Spleen (tissue), 11 donors: ENCODE results near the gene GALNT17. TPM values are rescaled to one million over a fixed set of nuclear protein-coding genes. Genes with fewer than 3 reads are reported as not detected.
"Not testable (repeated sequence)": the region's sequence is repeated elsewhere in the genome, so short reads cannot be mapped to it uniquely, and the experiment has no call there.

Source experiments
- DNase-seq: peaks from one replicate; pipeline ENCODE4 v3.0.0-alpha.2; 2020
- H3K27ac ChIP-seq, 8 donors: fragments of 200-600 bp; sonication (generic) in 7 of 8; 1 replicate in 4 of 8; 2 replicates in 4 of 8; pipeline versions ENCODE4 v1.5.0 to v1.8.0; 2016 to 2021; ENCODE audit warnings: inconsistent platforms in 4 of 8, mild to moderate bottlenecking in 4 of 8, moderate library complexity in 1 of 8
- H3K27me3 ChIP-seq, 7 donors: fragments of 200-600 bp; sonication (generic) in 6 of 7; replicated peaks in 1 of 7; 1 replicate in 4 of 7; 2 replicates in 3 of 7; pipeline versions ENCODE4 v1.5.0 to v1.8.0; 2016 to 2021; ENCODE audit warnings: inconsistent platforms in 3 of 7, mild to moderate bottlenecking in 1 of 7
- H3K36me3 ChIP-seq, 6 donors: fragments of 200-600 bp; sonication (generic) in 5 of 6; 1 replicate in 4 of 6; 2 replicates in 2 of 6; pipeline versions ENCODE4 v1.5.0 to v1.8.0; 2016 to 2021; ENCODE audit warnings: inconsistent platforms in 2 of 6
- H3K4me1 ChIP-seq, 6 donors: fragments of 200-600 bp; sonication (generic) in 5 of 6; 1 replicate in 3 of 6; 2 replicates in 3 of 6; pipeline versions ENCODE4 v1.5.0 to v1.8.0; 2016 to 2021; ENCODE audit warnings: inconsistent platforms in 3 of 6
- H3K4me3 ChIP-seq, 8 donors: fragments of 200-600 bp; sonication (generic) in 7 of 8; 1 replicate in 4 of 8; 2 replicates in 4 of 8; pipeline versions ENCODE4 v1.5.0 to v1.8.0; 2016 to 2021; ENCODE audit warnings: inconsistent platforms in 4 of 8, mild to moderate bottlenecking in 4 of 8, moderate library complexity in 2 of 8
- H3K9me3 ChIP-seq, 8 donors: fragments of 200-600 bp; sonication (generic) in 7 of 8; 1 replicate in 4 of 8; 2 replicates in 4 of 8; pipeline versions ENCODE4 v1.5.0 to v1.8.0; 2016 to 2021; ENCODE audit warnings: inconsistent platforms in 4 of 8
- POLR2A ChIP-seq, 3 donors: fragments of 450-650 bp; IDR thresholded peaks; one replicate each; pipeline ENCODE4 v1.5.1; 2017; ENCODE audit warnings: antibody characterized with exemption in 3 of 3, mild to moderate bottlenecking in 1 of 3
- POLR2AphosphoS5 ChIP-seq, 3 donors: sonication (generic); formaldehyde crosslinking; IDR thresholded peaks; one replicate each; pipeline ENCODE4 v1.5.1; 2017; ENCODE audit warnings: antibody characterized with exemption in 3 of 3
- WGBS, 5 donors: extraction: QIAGEN DNeasy Blood & Tissue Kit in 3 of 5; methylation state at CpG; one replicate each; pipeline versions ENCODE4 v1.1.5 to v1.1.7; 2013 to 2018; 5-methylcytosine and 5-hydroxymethylcytosine counted together
- intact Hi-C: fragments of 100-400 bp; cut with DNase I; formaldehyde crosslinking; loops from one replicate; pipeline ENCODE4 v1.15.0; 2023; ENCODE audit warnings: low total_unique reads
- polyA plus RNA-seq, 3 donors: library from polyadenylated mRNA; stranded (reverse); fragments of 200-250 nt; gene quantifications; one replicate each; pipeline ENCODE4 v1.2.1, GENCODE V29; 2013
- total RNA-seq, 7 donors: library from RNA; depleted of rRNA in 3 of 7; stranded (reverse); fragments of >200 nt in 3 of 7; fragmentation: NEBNext Ultra II Directional in 4 of 7; extraction: Animal tissue kit (Norgen Biotek cat#: 25700) in 4 of 7; gene quantifications; one replicate each; pipeline versions ENCODE4 v1.1.0 to v1.2.1, GENCODE V29; 2016 to 2021
- TF ChIP-seq, protein P1 (sequence below), 11 experiments: fragments of 200-600 bp in 7 of 11; fragments of 450-650 bp in 4 of 11; sonication (generic) in 4 of 11; IDR thresholded peaks in 8 of 11; conservative IDR thresholded peaks in 3 of 11; 1 replicate in 7 of 11; 2 replicates in 4 of 11; pipeline versions ENCODE4 v1.4.0 to v1.8.0; 2016 to 2021; ENCODE audit warnings: antibody characterized with exemption in 11 of 11, inconsistent platforms in 4 of 11, mild to moderate bottlenecking in 1 of 11
- donor health status: healthy with polysubstance abuse.
- donor health status: DM: no; HTN: no; CAD: no; lungs with moderate emphysema.
- donor health status: DM: no; HTN: no; CAD: no.
- donor health status: Bipolar disorder and iron deficiency.
- donor health status: healthy.
- donor health status: DM: no; HTN: no; CAD: no.
- donor health status: DM: yes; HTN: yes; CAD: no.

The GALNT17 gene
- total and polyA plus RNA-seq, 10 donors, result 0.39 to 10.8 (median 3.1) TPM

DNA sequence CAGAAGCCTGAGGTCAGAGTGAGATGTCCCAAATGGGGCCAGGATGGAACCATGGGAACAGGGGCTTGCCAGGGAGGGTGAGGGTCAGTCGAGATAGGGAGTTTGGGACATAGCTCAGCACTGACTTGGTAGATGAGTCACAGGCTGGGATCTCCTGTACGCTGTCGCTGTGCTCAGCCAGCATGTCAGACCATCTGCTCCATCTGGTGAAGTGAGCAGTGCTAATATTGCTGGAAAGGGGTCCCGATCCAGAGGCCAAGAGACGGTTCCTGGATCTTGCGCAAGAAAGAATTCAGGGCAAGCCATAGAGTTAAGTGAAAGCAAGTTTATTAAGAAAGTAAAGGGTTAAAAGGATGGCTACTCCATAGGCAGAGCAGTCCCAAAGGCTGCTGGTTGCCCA lies 505.6 kb downstream of the GALNT17 start:
- peaks cover 0 to 13% (median 2%) of the 10 kb centered on the region in 6 donors for H3K4me1 ChIP-seq
- no peak for DNase-seq
- 85 to 95% (median 88%) methylated on average over 6 of the region's 6 CpGs for WGBS, 5 donors
- no peak overlapping the region for H3K4me3 ChIP-seq
- no peak for TF ChIP-seq POLR2AphosphoS5 (IDR thresholded peaks at IDR 0.05)
- no peak for TF ChIP-seq POLR2A (IDR thresholded peaks at IDR 0.05)
- TF ChIP-seq, protein P1, sequence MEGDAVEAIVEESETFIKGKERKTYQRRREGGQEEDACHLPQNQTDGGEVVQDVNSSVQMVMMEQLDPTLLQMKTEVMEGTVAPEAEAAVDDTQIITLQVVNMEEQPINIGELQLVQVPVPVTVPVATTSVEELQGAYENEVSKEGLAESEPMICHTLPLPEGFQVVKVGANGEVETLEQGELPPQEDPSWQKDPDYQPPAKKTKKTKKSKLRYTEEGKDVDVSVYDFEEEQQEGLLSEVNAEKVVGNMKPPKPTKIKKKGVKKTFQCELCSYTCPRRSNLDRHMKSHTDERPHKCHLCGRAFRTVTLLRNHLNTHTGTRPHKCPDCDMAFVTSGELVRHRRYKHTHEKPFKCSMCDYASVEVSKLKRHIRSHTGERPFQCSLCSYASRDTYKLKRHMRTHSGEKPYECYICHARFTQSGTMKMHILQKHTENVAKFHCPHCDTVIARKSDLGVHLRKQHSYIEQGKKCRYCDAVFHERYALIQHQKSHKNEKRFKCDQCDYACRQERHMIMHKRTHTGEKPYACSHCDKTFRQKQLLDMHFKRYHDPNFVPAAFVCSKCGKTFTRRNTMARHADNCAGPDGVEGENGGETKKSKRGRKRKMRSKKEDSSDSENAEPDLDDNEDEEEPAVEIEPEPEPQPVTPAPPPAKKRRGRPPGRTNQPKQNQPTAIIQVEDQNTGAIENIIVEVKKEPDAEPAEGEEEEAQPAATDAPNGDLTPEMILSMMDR (IDR thresholded peaks at IDR 0.05 in 8 of 11, conservative IDR thresholded peaks at IDR 0.05 in 3 of 11), result no peak
- H3K9me3 ChIP-seq, result peaks cover 0 to 4% (median 0%) of the 10 kb centered on the region in 8 donors
- no peaks in the 10 kb centered on the region for H3K27me3 ChIP-seq
- intact Hi-C loops, result no loop called here
- no peak overlapping the region for H3K27ac ChIP-seq
- no peaks in the 10 kb centered on the region for H3K36me3 ChIP-seq

DNA sequence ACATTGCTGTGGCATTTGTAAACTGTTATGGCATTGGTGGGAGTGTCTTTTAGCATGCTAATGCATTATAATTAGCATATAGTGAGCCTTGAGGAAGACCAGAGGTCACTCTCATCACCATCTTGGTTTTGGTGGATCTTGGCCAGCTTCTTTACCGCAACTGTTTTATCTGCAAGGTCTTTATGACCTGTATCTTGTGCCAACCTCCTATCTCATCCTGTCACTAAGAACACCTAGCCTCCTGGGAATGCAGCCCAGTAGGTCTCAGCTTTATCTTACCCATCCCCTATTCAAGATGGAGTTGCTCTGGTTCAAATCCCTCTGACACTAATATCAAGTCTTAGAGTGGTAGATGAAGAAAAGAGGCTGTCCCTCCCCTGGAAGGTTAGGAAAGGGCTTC lies 506.2 kb downstream of the GALNT17 start:
- 67 to 91% (median 82%) methylated on average over 1 of the region's 1 CpG for WGBS, 5 donors
- DNase-seq, result no peak
- intact Hi-C loops, result no loop called here

DNA sequence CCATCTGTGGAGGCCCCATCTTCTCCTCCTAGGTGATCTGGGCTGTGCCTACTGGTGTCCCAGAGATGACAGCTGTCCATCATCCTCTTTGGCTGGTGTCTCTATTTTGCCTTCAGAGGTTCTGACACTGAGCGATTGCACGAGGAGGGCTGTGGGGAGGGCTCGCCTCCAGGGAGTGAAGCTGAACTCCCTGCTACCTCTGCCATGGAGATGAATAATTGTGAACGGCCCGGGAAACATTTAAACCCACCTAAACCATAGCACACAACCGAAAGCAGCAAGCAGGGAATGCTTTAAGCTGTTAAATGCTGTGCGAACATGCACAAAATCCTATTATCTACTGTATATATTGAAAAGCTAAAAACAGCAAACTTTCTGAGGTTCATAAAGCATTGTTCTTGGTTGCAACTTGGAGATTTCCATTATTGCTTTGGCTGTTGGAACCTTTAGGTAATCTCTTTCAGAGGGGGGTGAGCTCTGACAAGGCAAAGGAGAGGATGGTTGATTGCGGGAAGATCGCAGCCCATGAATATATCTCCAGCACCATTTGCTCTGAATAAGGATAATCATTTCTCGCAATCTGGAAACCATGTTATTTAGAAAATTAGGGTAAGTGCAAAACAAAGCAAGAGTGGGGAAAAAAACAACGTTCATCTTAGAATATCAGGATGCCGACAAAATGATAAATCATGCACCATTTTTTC lies 507.6 kb downstream of the GALNT17 start:
- TF ChIP-seq, protein P1 (IDR thresholded peaks at IDR 0.05 in 8 of 11, conservative IDR thresholded peaks at IDR 0.05 in 3 of 11), result no peak
- TF ChIP-seq POLR2AphosphoS5 (IDR thresholded peaks at IDR 0.05) (no peak), POLR2A (IDR thresholded peaks at IDR 0.05) (no peak)
- Histone ChIP-seq H3K9me3 (peaks cover 0 to 14% (median 1%) of the 10 kb centered on the region in 8 donors), H3K27ac (no peak overlapping the region), H3K4me1 (no peaks in the 10 kb centered on the region), H3K4me3 (no peak overlapping the region), H3K27me3 (no peaks in the 10 kb centered on the region), H3K36me3 (no peaks in the 10 kb centered on the region)
- intact Hi-C loops, result no loop called here
- DNase-seq, result no peak
- WGBS, 5 donors, result 82 to 88% (median 85%) methylated on average over 12 of the region's 12 CpGs

More for the DNA sequence above, 506.2 kb downstream of the GALNT17 start:
- TF ChIP-seq POLR2AphosphoS5 (IDR thresholded peaks at IDR 0.05) (no peak), POLR2A (IDR thresholded peaks at IDR 0.05) (no peak)
- TF ChIP-seq, protein P1 (IDR thresholded peaks at IDR 0.05 in 8 of 11, conservative IDR thresholded peaks at IDR 0.05 in 3 of 11), result no peak
- H3K4me1 ChIP-seq, result peaks cover 0 to 8% (median 1%) of the 10 kb centered on the region in 6 donors
- H3K27me3 ChIP-seq, result no peaks in the 10 kb centered on the region
- H3K4me3 ChIP-seq, result no peak overlapping the region
- peaks cover 0 to 4% (median 0%) of the 10 kb centered on the region in 8 donors for H3K9me3 ChIP-seq
- H3K27ac ChIP-seq, result no peak overlapping the region
- H3K36me3 ChIP-seq, result no peaks in the 10 kb centered on the region

DNA sequence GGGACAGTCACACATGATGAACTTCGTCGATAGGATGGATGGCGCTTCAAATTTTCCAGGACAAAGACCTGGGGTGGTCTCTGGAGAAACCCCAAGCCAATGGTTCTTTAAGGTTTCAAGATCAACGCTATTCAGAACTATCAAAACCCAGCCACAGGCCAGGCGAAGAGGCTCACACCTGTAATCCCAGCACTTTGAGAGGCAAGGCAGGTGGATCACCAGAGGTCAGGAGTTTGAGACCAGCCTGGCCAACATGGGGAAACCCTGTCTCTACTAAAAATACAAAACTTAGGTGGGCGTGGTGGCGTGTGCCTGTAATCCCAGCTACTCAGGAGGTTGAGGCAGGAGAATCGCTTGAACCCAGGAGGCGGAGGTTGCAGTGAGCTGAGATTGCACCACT lies 511.1 kb downstream of the GALNT17 start:
- H3K27ac ChIP-seq, DNase-seq, H3K36me3 ChIP-seq, H3K4me3 ChIP-seq, H3K27me3 ChIP-seq, intact Hi-C loops, H3K4me1 ChIP-seq: not testable (repeated sequence)
- 87 to 92% (median 91%) methylated on average over 8 to 9 of the region's 9 CpGs for WGBS, 5 donors
- peaks cover 0 to 40% (median 29%) of the 10 kb centered on the region in 8 donors for H3K9me3 ChIP-seq
